Activated CD4-positive, alpha-beta T cell treated with anti-CD3 and anti-CD28 coated beads for 24 hours (primary cell): ENCODE measurements around the gene CACNA1E.

Experiments
- DNase-seq, 2 donors: peaks; one replicate each; pipeline ENCODE4 v3.0.0-alpha.2; 2020; ENCODE audit warnings: low read depth in 2 of 2

CACNA1E gene

GRCh38 chr1:181577475-181577874 is 94.2 kb downstream of the CACNA1E start:
- DNase-seq, result no peak

GRCh38 chr1:181583598-181583997 is 100.3 kb downstream of the CACNA1E start:
- DNase-seq, result no peak

GRCh38 chr1:181587870-181588438 is 104.6 kb downstream of the CACNA1E start:
- DNase-seq, result no peak

GRCh38 chr1:181588631-181589030 is 105.3 kb downstream of the CACNA1E start:
- DNase-seq, result no peak

DNA sequence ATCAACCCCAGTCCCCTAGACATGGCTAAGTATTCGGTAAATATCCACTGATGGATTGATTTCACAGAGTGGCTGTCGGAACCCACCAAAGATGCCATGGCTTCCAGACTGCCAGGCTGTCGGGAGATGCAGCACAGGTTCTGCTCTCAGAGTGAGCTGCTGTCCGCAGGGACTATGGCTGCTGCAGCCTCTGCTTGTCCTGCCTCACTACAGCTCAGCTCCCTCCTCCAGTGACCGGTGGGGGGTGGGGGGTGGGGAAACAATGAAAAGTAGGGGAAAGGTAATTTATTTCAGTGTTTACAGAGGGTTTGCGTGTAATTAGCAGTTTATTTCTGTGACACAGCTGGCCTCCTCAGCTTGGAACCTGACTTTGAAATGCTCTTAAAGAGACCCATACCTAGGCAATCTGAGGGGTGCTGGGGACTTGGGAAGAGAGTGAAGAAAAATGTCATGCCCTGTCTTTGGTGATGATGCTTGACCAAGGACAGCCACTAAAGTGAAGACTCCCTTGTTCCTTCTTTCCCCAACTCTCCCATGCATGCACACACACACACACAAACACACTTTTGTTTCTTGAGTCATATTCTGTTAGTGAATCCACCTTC is 109.0 kb downstream of the CACNA1E start:
- no peak for DNase-seq

GRCh38 chr1:181593042-181593441 is 109.7 kb downstream of the CACNA1E start:
- DNase-seq, result no peak

- no peak for DNase-seq
Observed at GRCh38 chr1:181594553-181594952, 111.2 kb downstream of the CACNA1E start.

DNA sequence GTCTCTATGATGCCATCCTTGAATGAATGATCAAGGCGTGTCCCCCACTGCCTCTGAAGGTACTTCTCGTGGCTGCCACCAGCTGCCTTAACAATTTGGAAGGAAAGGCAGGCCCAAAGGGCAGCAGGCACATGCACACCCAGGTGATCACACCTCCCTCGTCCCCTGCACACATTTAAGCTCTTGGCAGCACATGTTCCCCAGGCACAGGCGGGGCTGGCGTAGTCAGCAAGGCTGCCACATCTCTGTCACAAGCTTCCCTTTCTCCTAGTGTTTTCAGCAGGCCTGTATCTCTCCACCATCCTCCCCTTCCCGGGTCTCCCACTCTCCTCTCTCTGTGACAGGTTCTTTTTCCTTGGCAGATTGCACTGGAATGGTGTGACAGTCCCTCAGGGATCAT is 111.9 kb downstream of the CACNA1E start:
- no peak for DNase-seq

GRCh38 chr1:181601186-181601950 is 118.1 kb downstream of the CACNA1E start:
- no peak for DNase-seq

- no peak for DNase-seq
Observed at GRCh38 chr1:181603735-181604410, 120.6 kb downstream of the CACNA1E start.

GRCh38 chr1:181604482-181605249 is 121.3 kb downstream of the CACNA1E start:
- no peak for DNase-seq

- DNase-seq, result no peak
Observed at GRCh38 chr1:181607524-181607923, 124.2 kb downstream of the CACNA1E start.

DNA sequence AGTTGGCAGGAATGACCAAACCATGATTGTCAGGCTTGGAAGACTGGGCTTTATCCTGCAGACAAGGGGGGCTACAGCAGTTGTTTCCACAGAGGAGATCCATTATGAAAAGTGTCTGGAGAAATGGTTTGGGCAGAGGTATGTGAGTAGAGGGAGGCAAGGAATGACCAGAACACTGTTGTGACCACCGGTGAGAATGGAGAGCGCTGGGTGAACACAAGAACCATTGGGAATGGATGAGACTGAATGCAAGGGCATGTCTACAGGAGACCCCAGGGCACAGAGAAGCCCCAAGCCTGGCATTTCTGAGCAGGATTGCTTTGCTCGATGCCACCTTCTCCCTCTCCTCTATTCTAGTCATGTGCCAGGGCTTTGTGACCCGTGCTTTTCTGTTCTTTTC is 125.1 kb downstream of the CACNA1E start:
- DNase-seq, result no peak

- DNase-seq, result no peak
Observed at GRCh38 chr1:181608948-181609347, 125.6 kb downstream of the CACNA1E start.

GRCh38 chr1:181612100-181612499 is 128.8 kb downstream of the CACNA1E start:
- no peak for DNase-seq

GRCh38 chr1:181618559-181618958 is 135.2 kb downstream of the CACNA1E start:
- no peak for DNase-seq

DNA sequence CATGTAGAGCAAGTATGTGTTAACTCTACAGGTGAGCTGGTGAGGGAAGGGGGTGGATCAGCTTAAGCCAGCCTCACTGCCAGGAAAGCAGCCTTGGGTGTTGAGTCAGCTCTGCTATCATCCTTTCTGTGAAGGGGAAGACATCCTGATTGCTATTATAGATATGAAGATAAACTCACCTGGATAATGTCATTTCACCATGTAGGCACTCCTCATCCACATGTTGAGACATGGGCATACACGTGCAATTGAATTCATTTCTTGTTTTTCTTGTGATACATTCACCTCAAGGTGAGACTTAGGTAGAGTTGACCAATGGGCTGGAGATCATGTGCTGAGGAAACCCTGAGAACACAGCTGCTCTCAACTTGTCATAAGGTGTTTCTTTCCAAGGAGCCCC is 136.9 kb downstream of the CACNA1E start:
- no peak for DNase-seq

DNA sequence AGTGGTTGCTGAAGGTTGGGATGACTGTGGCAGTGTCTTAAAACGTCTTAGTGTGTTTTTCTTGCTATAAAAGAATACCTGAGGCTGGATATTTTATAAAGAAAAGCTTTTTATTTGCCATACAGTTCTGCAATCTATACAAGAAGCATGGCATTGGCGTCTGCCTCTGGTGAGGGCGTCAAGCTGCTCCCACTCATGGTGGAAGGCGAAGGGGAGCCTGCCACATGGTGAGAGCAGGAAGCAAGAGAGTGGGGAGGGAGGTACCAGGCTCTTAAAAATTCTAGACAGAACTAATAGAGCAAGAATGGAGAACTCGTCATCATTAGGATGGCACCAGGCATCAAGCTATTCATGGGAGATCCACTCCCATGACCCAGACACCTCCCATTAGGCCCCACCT is 140.5 kb downstream of the CACNA1E start:
- no peak for DNase-seq

DNA sequence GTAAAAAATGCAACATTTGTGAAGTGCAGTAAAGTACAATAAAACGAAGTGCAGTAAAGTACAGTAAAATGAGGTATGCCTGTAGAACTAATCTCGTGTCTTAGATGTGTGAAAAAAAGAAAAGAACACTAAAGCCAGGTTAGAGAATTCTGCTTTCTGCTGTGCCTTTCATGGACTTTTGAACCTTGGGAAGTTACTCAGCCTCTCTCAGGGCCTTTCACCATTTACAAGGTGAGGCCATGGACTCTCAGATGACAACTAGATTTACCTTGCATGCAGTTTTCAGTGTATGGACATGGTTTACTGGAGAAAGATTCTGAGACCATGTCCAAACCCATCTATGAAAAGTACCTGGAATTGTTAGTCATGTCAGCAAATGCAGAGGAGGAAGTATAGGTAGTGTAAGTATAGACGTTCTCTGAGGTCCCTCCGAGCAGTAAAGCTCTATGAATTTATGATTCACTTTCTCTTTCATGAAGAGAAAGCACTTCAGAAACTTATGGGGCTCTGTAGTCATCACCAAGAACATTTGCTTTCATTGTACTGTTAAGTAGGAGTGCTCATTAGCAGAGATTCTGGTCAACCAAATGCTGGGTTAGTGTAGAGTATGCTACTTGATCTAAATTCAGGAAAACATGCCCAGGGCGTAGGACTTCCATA is 143.1 kb downstream of the CACNA1E start:
- DNase-seq, result no peak

DNA sequence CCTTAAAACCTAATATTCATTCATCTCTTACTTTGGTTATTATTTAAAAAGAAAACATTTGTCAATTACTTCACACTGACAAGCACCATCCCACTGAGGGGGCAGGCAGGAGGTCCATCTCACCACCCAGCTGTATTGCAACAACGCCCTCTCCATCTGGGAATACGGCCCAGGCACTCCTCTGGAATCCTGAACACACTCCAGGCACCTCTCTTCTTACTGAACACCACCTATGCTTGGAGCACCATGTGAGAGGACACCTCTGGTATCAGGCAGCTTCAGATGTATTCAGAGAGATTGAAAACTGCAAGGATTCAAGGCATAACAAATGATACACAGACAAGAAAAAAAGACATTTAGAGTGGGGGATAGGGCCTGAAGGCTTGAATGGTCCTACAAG is 147.1 kb downstream of the CACNA1E start:
- no peak for DNase-seq

GRCh38 chr1:181630838-181631237 is 147.5 kb downstream of the CACNA1E start:
- no peak for DNase-seq
